ENCODE measurements around the gene LCOR. TPM values are rescaled to one million over a fixed set of nuclear protein-coding genes. Genes with fewer than 3 reads are reported as not detected.

LCOR gene
- total and polyA plus RNA-seq, 2 of the 13 experiments (the other 11 are each of a cell fraction or from before 2014, with no cell fraction given) = 12.4 to 23.7 TPM

- no peak overlapping the region for H2AFZ ChIP-seq (ENCODE audit: low read length)
- intact Hi-C loops (cut with micrococcal nuclease; ENCODE audit: unreplicated experiment) (no loop called here), in situ Hi-C loops (cut with HindIII; ENCODE audit: extremely low pct_ligation_motif_present, low pct_unique_long_range_greater_than_20kb) (no loop called here)
- CTCF ChIA-PET (ENCODE audit: low intra/inter-chr PET ratio, low total read pairs) = no interaction called here
- no peaks in the 10 kb centered on the region for H3K27me3 ChIP-seq (ENCODE audit: control insufficient read depth in 1 of 2, insufficient read depth in 2 of 2, low read length in 2 of 2)
- ATAC-seq (no peak), FAIRE-seq (peak; percentile 58), DNase-seq (ENCODE audit: low spot score) (peak; percentile 31)
- no peak overlapping the region for H3K9ac ChIP-seq (ENCODE audit: insufficient read depth, low read depth, low read length)
- peaks cover 46% of the 10 kb centered on the region for H3K4me1 ChIP-seq (ENCODE audit: insufficient read depth, low read length)
- no TSS peak for BruUV-seq (replicated peaks)
- no peak overlapping the region for H3K4me2 ChIP-seq (ENCODE audit: low read depth, low read length)
- H4K20me1 ChIP-seq (ENCODE audit: insufficient read depth, low read length) = no peaks in the 10 kb centered on the region
- no peak overlapping the region for H3K4me3 ChIP-seq (replicated peaks in 1 of 3; ENCODE audit: insufficient read depth in 1 of 3, low read depth in 2 of 3, low read length in 3 of 3)
- no peaks in the 10 kb centered on the region for H3K9me3 ChIP-seq (ENCODE audit: low read length)
- no peaks in the 10 kb centered on the region for H3K79me2 ChIP-seq (ENCODE audit: insufficient read depth, low read length)
- 80% methylated on average over 5 of the region's 5 CpGs for WGBS (ENCODE audit: low lambda C conversion rate)
- POLR2A ChIA-PET = no interaction called here
- peak overlapping the region; percentile 5 for H3K27ac ChIP-seq (ENCODE audit: extremely low read length, insufficient read depth, low read length)
- no peaks in the 10 kb centered on the region for H3K36me3 ChIP-seq (replicated peaks in 1 of 2; ENCODE audit: control insufficient read depth in 1 of 2, insufficient read depth in 2 of 2, low read length in 2 of 2)
- TF ChIP-seq CREM (IDR thresholded peaks at IDR 0.05) = 0 out of 2 replicates have a peak, but pooled peaks have one; percentile 25
- no peak for TF ChIP-seq CREM (CRISPR knock-in tag; IDR thresholded peaks at IDR 0.05)
- peak; percentile 52; the same call in 1 of the 2 replicates for TF ChIP-seq HNF1A (IDR thresholded peaks at IDR 0.05; ENCODE audit: low read depth)
- peak; percentile 20; the same call in 1 of the 2 replicates for TF ChIP-seq HNF1A (CRISPR knock-in tag; IDR thresholded peaks at IDR 0.05; ENCODE audit: borderline replicate concordance)
- TF ChIP-seq ZNF615 (CRISPR knock-in tag; IDR thresholded peaks at IDR 0.05; ENCODE audit: borderline replicate concordance) = no peak
- TF ChIP-seq TP53 (CRISPR knock-in tag; conservative IDR thresholded peaks at IDR 0.05) = no peak
- no peak for TF ChIP-seq ZSCAN25 (CRISPR knock-in tag; IDR thresholded peaks at IDR 0.05)
- TF ChIP-seq ZBTB33 (CRISPR knock-in tag; IDR thresholded peaks at IDR 0.05) = no peak
- 0 out of 2 replicates have a peak, but pooled peaks have one; percentile 54 for TF ChIP-seq CBFB (CRISPR knock-in tag; IDR thresholded peaks at IDR 0.05)
- TF ChIP-seq ATAD3A (CRISPR knock-in tag; IDR thresholded peaks at IDR 0.05) = no peak
Observed at GRCh38 chr10:96973809-96974747, 142.0 kb downstream of the LCOR start.
